SU-DHL-6 (cell line): Measurements from ENCODE around the gene IL10RB.

ENCODE experiments used
- H2AFZ ChIP-seq: fragments of 200-600 bp; sonication (generic); 2 replicates; pipeline ENCODE4 v1.6.1; 2014; ENCODE audit warnings: low read depth, mild to moderate bottlenecking, moderate library complexity, mixed read lengths, antibody characterized with exemption, low read length; ENCODE audit not compliant: severe bottlenecking
- H3F3A ChIP-seq: fragments of 200-600 bp; shearing (Covaris generic); 2 replicates; pipeline ENCODE4 v1.6.0; 2016; ENCODE audit warnings: antibody characterized with exemption, mild to moderate bottlenecking; ENCODE audit not compliant: insufficient read depth
- H3K27ac ChIP-seq: fragments of 200-600 bp; sonication (generic); 2 replicates; pipeline ENCODE4 v1.5.1; 2016; ENCODE audit warnings: low read depth, mild to moderate bottlenecking, low read length, moderate library complexity, mixed read lengths
- H3K27me3 ChIP-seq: fragments of 200-600 bp; sonication (generic), shearing (Covaris generic); 2 replicates; pipeline ENCODE4 v1.6.0; 2014; ENCODE audit warnings: mild to moderate bottlenecking, low read length
- H3K36me3 ChIP-seq: fragments of 200-600 bp; sonication (generic); 2 replicates; pipeline ENCODE4 v1.6.1; 2014; ENCODE audit warnings: mild to moderate bottlenecking, low read length, mixed read lengths
- H3K4me2 ChIP-seq: fragments of 300-600, 200-600 bp; shearing (Covaris generic), sonication (generic); 2 replicates; pipeline ENCODE4 v1.6.0; 2014; ENCODE audit warnings: low read length, low read depth, mild to moderate bottlenecking; ENCODE audit not compliant: poor library complexity, severe bottlenecking
- H3K4me3 ChIP-seq: fragments of 200-600 bp; sonication (generic); 2 replicates; pipeline ENCODE4 v1.5.1; 2014; ENCODE audit warnings: antibody characterized with exemption, low read length, mild to moderate bottlenecking, mixed read lengths; ENCODE audit not compliant: insufficient read depth, poor library complexity, severe bottlenecking
- H3K79me2 ChIP-seq: fragments of 200-600 bp; sonication (generic); 2 replicates; pipeline ENCODE4 v1.6.1; 2014; ENCODE audit warnings: mild to moderate bottlenecking, low read length, moderate library complexity; ENCODE audit not compliant: insufficient read depth
- H3K9ac ChIP-seq: fragments of 200-600 bp; sonication (generic); 2 replicates; pipeline ENCODE4 v1.7.0; 2014; ENCODE audit warnings: mild to moderate bottlenecking, low read length
- H3K9me2 ChIP-seq: fragments of 200-600 bp; sonication (generic); replicated peaks from 2 replicates; pipeline ENCODE4 v1.6.1; 2014; ENCODE audit warnings: low read length; ENCODE audit not compliant: insufficient read depth
- H3K9me3 ChIP-seq: fragments of 200-600 bp; sonication (generic); 2 replicates; pipeline ENCODE4 v1.6.1; 2014; ENCODE audit warnings: low read length, mixed read lengths; ENCODE audit not compliant: insufficient read depth
- H4K20me1 ChIP-seq: fragments of 200-600 bp; sonication (generic); 2 replicates; pipeline ENCODE4 v1.6.1; 2014; ENCODE audit warnings: low read depth, mild to moderate bottlenecking, antibody characterized with exemption, low read length, moderate library complexity, mixed read lengths
- EZH2phosphoT487 ChIP-seq: fragments of 200-600 bp; sonication (generic), shearing (Covaris generic); conservative IDR thresholded peaks from 2 replicates; pipeline ENCODE4 v1.6.1; 2018; ENCODE audit warnings: mild to moderate bottlenecking, antibody characterized with exemption, low read length, moderate library complexity, mixed read lengths
- TF ChIP-seq, protein P1 (sequence below): fragments of 200-600 bp; sonication (generic); IDR thresholded peaks from one replicate; pipeline ENCODE4 v1.5.1; 2017; ENCODE audit warnings: antibody characterized with exemption, mild to moderate bottlenecking, low read length, moderate library complexity; ENCODE audit not compliant: insufficient read depth, poor library complexity, severe bottlenecking

Gene IL10RB

DNA sequence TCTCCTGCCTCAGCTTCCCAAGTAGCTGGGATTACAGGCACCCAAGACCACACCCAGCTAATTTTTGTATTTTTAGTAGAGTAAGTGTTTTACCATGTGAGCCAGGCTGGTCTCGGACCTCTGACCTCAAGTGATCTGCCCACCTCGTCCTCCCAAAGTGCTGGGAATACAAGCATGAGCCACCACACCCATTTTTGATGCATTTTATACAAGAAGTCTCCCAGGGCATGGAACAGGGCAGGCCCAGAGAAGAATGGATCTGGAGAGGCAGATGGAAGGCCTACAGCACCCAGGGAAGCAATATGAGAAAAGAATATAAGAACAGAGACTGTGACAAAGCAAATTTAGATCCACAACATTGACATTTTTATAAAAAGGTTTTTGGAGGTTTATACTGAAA, 39.8 kb downstream of the IL10RB start:
- peaks cover 19% of the 10 kb centered on the region for H3F3A ChIP-seq
- no peak overlapping the region for H2AFZ ChIP-seq
- H3K27ac ChIP-seq = no peak overlapping the region
- no peaks in the 10 kb centered on the region for H3K9me2 ChIP-seq
- H3K79me2 ChIP-seq = no peaks in the 10 kb centered on the region
- no peaks in the 10 kb centered on the region for H3K9me3 ChIP-seq
- no peak overlapping the region for H3K9ac ChIP-seq
- H3K4me2 ChIP-seq = no peak overlapping the region
- no peaks in the 10 kb centered on the region for H3K27me3 ChIP-seq
- H4K20me1 ChIP-seq = no peaks in the 10 kb centered on the region
- TF ChIP-seq, protein P1, sequence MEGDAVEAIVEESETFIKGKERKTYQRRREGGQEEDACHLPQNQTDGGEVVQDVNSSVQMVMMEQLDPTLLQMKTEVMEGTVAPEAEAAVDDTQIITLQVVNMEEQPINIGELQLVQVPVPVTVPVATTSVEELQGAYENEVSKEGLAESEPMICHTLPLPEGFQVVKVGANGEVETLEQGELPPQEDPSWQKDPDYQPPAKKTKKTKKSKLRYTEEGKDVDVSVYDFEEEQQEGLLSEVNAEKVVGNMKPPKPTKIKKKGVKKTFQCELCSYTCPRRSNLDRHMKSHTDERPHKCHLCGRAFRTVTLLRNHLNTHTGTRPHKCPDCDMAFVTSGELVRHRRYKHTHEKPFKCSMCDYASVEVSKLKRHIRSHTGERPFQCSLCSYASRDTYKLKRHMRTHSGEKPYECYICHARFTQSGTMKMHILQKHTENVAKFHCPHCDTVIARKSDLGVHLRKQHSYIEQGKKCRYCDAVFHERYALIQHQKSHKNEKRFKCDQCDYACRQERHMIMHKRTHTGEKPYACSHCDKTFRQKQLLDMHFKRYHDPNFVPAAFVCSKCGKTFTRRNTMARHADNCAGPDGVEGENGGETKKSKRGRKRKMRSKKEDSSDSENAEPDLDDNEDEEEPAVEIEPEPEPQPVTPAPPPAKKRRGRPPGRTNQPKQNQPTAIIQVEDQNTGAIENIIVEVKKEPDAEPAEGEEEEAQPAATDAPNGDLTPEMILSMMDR = no peak
- TF ChIP-seq EZH2phosphoT487 = no peak
- H3K4me3 ChIP-seq = no peak overlapping the region
- H3K36me3 ChIP-seq = no peaks in the 10 kb centered on the region

DNA sequence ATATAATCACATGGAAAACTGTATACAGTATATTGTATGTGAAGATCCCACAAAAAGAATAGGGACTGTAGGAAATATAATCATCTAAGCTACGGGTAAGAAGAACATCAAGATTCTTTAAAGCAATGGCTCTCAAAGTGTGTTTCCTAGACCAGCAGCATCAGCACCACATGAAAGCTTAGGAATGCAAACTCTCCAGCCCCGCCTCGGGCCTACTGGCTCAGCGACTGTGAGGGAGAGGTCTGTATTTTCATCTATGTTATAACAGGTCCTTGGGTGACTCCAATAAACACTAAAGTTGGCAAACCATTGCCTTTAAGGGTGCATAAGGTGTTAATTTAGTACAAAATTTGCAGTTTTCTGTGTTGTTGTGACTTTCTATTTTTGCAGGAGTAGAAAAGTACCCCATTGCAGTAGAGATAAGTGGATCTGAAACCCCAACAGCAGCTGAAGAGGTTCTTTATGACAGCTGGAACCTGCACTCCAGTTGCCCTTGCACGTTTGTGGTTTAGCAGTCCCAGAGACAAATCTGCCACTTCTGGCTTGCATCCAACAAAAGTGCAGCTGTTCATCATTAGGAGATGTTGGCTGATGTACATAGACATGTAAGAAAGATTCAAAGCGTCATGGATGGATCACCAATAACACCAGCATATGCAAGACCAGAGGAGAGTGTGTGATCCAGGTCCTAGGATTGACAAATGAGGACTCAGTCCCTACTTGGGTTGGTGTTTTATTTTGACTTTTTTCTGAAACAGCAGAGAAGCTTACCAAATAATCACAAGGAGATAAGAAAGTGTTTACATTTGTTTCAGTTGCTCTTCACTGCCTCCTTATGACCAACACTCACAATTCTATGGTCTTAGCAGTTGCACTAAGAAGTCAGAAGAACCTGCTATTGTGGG, 42.7 kb downstream of the IL10RB start:
- Histone ChIP-seq H3K36me3 (no peaks in the 10 kb centered on the region), H3K4me2 (peak overlapping the region; percentile 54), H3K27ac (peak overlapping the region; percentile 88), H2AFZ (no peak overlapping the region), H3K27me3 (no peaks in the 10 kb centered on the region), H3K79me2 (no peaks in the 10 kb centered on the region), H3K9ac (peak overlapping the region; percentile 8; the same call in 1 of the 2 replicates), H3F3A (peaks cover 19% of the 10 kb centered on the region), H3K9me2 (no peaks in the 10 kb centered on the region), H3K9me3 (no peaks in the 10 kb centered on the region), H3K4me3 (no peak overlapping the region), H4K20me1 (no peaks in the 10 kb centered on the region)
- TF ChIP-seq, protein P1 = peak; percentile 23
- TF ChIP-seq EZH2phosphoT487 = no peak

GRCh38 chr21:33309778-33310177, 43.6 kb downstream of the IL10RB start:
- Histone ChIP-seq H3K36me3 (no peaks in the 10 kb centered on the region), H3K9me3 (no peaks in the 10 kb centered on the region), H3F3A (peaks cover 19% of the 10 kb centered on the region), H3K27ac (peak overlapping the region; percentile 88), H2AFZ (no peak overlapping the region), H4K20me1 (no peaks in the 10 kb centered on the region), H3K4me2 (no peak overlapping the region), H3K9ac (no peak overlapping the region), H3K9me2 (no peaks in the 10 kb centered on the region), H3K4me3 (no peak overlapping the region), H3K79me2 (no peaks in the 10 kb centered on the region), H3K27me3 (no peaks in the 10 kb centered on the region)
- TF ChIP-seq, protein P1 = no peak
- TF ChIP-seq EZH2phosphoT487 = no peak
